Stimulated activated CD4-positive, alpha-beta T cell treated with anti-CD3 and anti-CD28 coated beads, Interleukin-15, amount 100 ng/mL, for 1 hour (primary cell): ENCODE data around the gene ZDHHC14.

Source experiments
- DNase-seq, 2 donors: peaks; one replicate each; pipeline ENCODE4 v3.0.0-alpha.2; 2020; ENCODE audit warnings: low read depth in 1 of 2, low spot score in 1 of 2

The ZDHHC14 gene

DNA sequence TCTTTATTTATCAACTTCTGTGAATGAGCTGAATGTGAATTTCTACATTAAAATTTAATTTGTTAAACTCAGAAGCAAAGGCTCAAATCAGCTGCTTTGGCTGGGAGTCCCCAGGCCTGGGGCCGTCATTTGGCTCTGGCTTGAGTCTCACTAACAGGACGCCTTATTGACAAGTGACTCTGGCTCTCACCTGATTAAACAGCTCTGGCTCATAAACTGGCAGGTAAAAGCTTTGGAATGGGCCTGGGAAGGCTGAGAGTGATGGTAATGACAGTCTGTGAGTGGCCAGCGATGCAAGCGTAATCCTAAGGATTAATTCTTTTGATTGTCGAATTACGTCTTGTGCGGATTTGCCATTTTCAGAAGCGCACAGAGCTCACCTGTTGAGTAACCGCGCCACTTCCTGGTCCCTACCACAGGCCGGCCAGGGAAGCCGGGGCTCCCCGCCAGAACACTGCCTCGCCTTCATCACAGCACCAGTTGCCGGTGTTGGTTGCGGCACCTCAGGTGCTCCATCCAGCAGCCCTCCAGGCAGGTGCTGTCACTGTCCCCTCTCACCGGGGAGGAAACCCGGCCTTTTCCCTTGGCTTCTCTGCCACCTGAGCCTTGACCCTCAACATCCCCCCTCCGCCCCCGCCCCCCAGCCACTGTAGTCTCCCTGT is 110.7 kb downstream of the ZDHHC14 start:
- no peak for DNase-seq

DNA sequence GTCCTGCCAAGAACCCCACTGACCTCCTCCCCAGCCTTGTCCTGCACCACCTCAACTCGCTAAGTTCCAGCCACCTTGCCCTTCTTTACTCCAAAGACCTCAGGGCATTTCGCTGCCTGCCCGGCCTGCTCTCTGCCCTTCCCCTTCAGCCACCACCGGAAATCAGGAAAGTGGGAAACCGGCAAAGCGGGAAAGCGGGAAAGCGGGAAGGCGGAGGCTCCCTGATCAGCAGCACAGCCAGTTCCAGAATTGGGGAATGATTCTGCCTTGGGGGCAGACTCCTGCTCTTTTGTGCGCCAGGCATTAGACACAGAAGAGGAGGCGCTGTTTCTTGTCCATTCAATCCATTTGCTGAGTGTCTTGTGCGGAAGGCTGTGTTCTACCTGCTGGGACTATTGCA is 111.3 kb downstream of the ZDHHC14 start:
- DNase-seq = no peak

DNA sequence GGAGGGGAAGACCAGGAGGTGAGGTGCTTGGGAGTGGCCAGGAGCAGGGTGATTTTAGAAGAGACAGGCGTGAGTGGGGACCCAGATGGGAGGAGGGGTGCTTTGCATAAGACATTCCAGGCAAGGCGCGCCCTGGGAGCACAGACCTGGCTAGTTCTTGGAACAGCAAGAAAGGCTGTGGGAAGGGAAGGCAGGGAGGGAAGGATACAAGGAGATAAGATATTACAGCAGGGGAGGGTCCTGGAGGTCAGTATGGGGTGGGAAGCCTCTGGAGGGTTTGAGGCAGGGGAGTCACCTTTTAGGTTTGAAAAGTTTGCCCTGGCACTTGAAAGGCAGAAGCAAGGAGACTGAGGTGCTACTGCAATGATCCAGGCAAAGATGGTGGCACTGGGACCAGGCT is 111.8 kb downstream of the ZDHHC14 start:
- DNase-seq = no peak

GRCh38 chr6:157493173-157493572 is 112.2 kb downstream of the ZDHHC14 start:
- no peak for DNase-seq

DNA sequence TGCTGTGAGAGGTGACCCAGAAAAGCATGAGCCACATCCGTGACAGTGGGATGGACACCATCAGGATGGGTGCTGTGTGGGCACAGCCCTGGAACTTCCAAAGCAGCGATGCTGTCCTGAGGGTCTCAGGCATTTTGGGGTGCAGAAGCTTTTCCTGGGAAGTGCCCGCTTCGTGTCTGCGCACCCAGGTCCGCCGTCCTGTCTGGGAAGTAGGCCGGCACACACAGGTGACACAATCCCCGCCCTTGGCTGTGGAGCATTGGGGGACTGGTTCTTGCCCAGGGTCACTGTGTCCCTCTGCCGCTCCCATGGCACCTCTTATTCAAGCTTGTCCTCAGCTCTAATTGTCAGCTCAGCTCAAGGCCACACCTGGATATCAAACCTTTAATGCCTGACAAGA is 112.6 kb downstream of the ZDHHC14 start:
- no peak for DNase-seq

DNA sequence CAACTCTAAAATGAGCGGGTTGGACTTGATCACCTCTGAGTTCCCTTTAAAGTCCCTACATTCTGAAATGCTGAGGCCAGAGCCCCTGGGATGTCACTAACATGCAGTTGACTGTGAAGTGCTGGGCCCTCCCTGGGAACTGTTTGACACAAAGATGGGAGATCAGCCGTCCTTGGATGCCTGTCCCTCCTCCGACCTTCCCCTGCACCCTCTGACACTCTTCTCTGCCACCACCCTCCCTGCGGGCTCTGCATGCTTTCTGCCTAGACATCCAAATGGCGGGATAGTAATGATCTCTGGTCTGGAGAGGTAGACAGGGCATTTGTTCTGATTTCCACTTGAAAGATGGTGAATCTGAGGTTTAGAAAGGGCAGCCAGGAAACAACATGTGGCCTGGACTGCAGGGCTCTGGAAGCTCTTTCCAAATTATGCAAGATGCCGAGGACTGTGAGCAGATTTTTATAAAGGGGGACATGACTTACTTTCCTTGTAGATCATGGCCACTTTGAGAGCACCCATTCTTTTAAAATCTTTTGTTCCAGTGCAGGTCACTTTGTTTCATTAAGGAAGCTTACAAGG is 113.2 kb downstream of the ZDHHC14 start:
- no peak for DNase-seq

DNA sequence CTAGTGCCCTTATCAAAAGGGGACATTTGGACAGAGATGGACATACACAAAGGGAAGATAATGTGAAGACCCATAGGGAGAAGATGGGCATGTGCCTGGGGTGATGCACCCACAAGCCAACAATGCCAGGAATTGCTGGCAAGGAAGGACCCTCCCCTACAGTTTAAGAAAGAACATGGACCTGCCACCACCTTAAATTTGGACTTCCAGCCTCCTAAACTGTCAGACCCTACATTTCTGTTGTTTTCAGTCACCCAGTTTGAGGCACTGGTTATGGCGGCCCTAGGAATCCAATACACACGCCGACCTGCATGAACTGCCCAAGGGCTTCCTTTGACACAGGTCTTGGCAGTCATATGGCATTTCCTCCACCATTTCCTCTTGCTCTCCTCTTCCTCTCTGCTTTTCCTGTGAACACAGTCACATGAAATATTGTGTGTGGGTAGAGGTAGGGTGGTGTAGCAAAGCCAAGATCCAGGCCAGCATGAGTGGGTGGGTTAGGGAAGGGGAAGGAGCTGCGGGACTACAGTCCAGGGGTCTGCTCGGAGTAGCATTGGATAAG is 115.6 kb downstream of the ZDHHC14 start:
- DNase-seq = no peak

GRCh38 chr6:157497579-157497978 is 116.6 kb downstream of the ZDHHC14 start:
- no peak for DNase-seq

DNA sequence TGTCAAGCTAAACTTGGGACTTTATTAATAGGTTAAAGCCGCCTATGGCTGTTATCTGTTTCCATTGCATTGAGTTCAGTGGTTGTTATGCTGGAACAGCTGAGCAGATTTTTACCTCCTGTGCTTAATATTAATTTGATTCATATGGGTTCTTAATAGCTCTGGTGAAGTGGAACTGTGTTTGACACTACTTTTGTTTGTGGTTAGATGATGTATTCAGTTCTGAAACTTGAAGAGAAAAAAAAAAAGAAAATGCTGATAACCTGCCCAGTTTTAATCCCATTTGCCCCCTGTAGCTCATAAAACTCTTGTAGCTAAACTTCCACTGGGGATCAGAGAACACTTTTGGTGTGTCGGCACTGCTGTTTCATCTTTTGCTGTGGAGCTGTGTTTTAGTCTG is 117.8 kb downstream of the ZDHHC14 start:
- no peak for DNase-seq

DNA sequence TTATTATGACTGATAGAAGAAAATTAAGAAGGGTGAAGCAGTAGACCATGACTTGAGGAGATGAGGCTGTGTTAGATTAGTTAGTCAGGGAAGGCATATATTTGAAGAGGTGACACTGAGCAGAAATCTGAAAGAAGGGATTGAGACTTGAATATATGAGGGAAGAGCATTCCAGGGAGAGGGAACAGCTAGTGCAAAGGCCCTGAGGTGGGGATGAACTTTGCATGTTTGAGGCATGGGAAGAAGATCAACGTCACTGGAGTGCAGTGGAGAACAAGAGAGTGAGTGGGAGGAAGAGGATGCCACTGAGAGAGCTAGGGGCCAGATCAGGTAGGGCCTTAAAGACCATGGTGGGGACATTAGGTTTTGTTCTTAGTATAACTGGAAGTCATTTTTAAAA is 119.0 kb downstream of the ZDHHC14 start:
- no peak for DNase-seq

DNA sequence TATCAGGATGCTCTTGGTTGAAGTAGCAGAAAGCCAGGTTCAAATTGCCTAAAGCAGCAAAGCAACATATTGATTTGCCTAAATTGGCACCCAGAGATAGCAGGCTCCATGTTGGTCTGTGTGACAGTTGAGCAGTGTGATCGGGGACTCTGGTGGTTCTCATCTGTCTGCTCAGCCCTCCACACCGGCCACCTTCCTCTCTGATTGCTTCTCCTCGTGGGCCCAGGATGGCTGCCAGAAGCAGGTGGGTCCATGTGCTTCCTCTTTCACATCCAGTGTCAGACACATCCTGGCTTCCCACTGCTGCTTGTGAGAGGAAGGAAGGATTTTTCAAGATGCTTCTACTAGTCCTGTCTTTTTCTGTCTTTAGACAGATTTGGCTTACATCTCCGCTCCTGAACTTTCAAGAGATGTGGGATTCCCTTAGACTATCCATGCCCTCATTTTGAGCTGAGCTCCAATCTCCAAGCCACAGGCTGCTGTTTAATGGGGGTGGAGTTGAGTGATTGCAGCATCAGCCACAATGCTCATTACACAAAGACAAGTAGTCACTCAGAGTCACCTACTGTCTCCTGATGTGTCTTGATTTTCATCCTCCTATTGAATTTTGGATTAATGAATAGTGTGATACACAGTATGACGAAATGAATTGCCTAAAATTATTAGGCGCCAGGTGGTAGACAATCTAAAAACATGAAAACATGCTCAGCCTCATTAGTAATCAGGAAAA is 122.2 kb downstream of the ZDHHC14 start:
- no peak for DNase-seq

GRCh38 chr6:157505912-157506491 is 125.0 kb downstream of the ZDHHC14 start:
- no peak for DNase-seq

- no peak for DNase-seq
Observed at GRCh38 chr6:157510323-157511188, 129.6 kb downstream of the ZDHHC14 start.

DNA sequence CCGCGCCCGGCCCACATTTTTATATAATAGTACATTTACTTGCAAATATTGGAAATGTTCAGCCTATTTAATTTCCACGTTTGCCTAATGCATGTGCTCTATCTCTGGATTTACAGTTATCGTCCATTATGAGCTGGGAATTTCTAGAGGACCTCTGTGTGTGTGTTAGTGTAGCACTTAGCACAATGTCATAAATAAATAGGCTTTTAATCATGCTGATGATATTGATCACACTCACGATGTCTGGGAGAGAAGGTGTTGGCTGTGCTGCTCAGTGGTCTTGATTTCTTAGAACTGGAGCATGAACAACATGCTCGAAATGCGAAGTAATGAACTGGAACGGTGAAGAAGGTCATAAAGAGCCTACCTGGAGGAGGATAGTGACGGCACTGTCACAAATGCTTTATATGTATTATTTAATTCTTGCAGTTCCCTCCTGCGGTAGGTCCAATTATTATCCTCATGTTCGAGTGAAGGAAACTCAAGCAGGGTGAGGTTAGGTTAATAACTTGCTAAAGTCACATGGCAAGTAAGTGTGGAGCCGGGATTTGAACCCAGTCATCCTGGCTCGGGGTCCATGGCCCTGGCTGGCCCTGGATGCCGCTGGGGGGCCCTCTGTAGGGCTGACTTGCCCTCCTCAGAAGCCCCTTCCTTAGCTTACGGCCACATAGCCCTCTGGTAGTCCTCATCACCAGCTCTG is 130.8 kb downstream of the ZDHHC14 start:
- no peak for DNase-seq

DNA sequence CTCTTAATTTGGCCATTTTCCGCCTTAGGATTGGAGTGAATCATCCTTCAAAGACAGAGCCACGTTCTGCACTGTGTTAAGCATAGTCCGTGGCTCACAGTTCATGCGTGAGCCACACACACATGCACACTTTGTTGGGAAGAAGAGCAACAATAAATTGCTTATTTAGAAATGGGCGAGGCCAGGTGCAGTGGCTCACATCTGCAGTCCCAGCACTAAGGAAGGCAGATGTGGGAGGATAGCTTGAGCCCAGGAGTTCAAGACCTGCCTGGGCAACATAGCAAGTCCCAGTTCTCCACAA is 131.3 kb downstream of the ZDHHC14 start:
- no peak for DNase-seq

DNA sequence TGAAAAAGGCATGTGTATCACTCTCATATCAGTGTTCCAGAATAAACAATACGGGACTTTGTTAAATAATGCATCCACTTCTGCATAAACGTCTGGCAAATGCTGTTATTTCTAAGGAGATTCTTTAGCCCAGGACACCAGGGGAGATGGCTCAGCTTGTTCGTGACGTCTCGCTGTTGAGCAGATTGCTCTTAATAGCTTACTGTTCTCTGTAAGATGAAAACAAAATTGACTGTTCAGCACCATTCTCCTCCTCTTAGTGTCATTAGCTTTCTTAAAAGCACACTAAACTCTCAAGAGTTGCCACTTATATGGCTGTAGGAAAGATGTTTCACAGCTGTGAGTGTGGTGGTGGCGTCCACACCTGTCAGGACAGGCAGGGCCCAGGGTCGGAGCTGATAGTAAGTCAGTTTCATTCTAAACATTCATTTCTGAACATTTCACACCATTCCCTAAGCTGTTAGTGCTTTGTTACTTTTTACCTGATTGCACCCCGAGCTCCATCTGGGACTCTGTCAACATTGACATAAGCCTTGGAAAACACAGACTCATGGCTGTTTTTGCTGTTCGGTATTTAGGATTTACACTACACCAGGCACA is 132.1 kb downstream of the ZDHHC14 start:
- no peak for DNase-seq

GRCh38 chr6:157513619-157514485 is 132.9 kb downstream of the ZDHHC14 start:
- no peak for DNase-seq

GRCh38 chr6:157514659-157515496 is 133.9 kb downstream of the ZDHHC14 start:
- DNase-seq = no peak
